Non-pigmented ciliary epithelial cell (primary cell): ENCODE results near the gene KIAA0513.

Experiments used
- DNase-seq: peaks from one replicate; pipeline ENCODE4 v3.0.0-alpha.2; 2010; ENCODE audit warnings: low read depth

Gene KIAA0513

GRCh38 chr16:85090873-85091521 is 63.4 kb downstream of the KIAA0513 start:
- DNase-seq = no peak

GRCh38 chr16:85091522-85091910 is 63.9 kb downstream of the KIAA0513 start:
- DNase-seq = no peak

- no peak for DNase-seq
These were observed 64.7 kb downstream of the KIAA0513 start for GRCh38 chr16:85092309-85092708.

GRCh38 chr16:85092851-85093250 is 65.3 kb downstream of the KIAA0513 start:
- no peak for DNase-seq

GRCh38 chr16:85093705-85094104 is 66.1 kb downstream of the KIAA0513 start:
- no peak for DNase-seq

GRCh38 chr16:85094176-85094805 is 66.7 kb downstream of the KIAA0513 start:
- DNase-seq = no peak

GRCh38 chr16:85094812-85095211 is 67.2 kb downstream of the KIAA0513 start:
- no peak for DNase-seq

GRCh38 chr16:85096921-85097320 is 69.3 kb downstream of the KIAA0513 start:
- no peak for DNase-seq

- no peak for DNase-seq
These were observed 71.0 kb downstream of the KIAA0513 start for GRCh38 chr16:85098565-85098964.

- no peak for DNase-seq
These were observed 72.7 kb downstream of the KIAA0513 start for GRCh38 chr16:85100265-85100664.

GRCh38 chr16:85101956-85102630 is 74.5 kb downstream of the KIAA0513 start:
- DNase-seq = no peak

GRCh38 chr16:85103114-85104079 is 75.8 kb downstream of the KIAA0513 start:
- DNase-seq = no peak

- no peak for DNase-seq
These were observed 76.6 kb downstream of the KIAA0513 start for GRCh38 chr16:85104147-85104546.

GRCh38 chr16:85104821-85105391 is 77.3 kb downstream of the KIAA0513 start:
- DNase-seq = no peak

- DNase-seq = no peak
These were observed 77.9 kb downstream of the KIAA0513 start for GRCh38 chr16:85105475-85105874.

- no peak for DNase-seq
These were observed 79.5 kb downstream of the KIAA0513 start for GRCh38 chr16:85107083-85107482.

- no peak for DNase-seq
These were observed 79.9 kb downstream of the KIAA0513 start for GRCh38 chr16:85107532-85107931.

GRCh38 chr16:85110105-85110504 is 82.5 kb downstream of the KIAA0513 start:
- no peak for DNase-seq

GRCh38 chr16:85111184-85111583 is 83.6 kb downstream of the KIAA0513 start:
- DNase-seq = no peak

GRCh38 chr16:85112364-85112763 is 84.8 kb downstream of the KIAA0513 start, which contains the start of gene CIBAR2:
CIBAR2 (minus strand) TSS chr16:85112472; CDS start chr16:85112352, 120 bp downstream.
- no peak for DNase-seq

GRCh38 chr16:85113168-85113733 is 85.7 kb downstream of the KIAA0513 start:
- no peak for DNase-seq
